ENCODE results near the gene ABHD15. TPM values are rescaled to one million over a fixed set of nuclear protein-coding genes. Genes with fewer than 3 reads are reported as not detected.

The ABHD15 gene
- total RNA-seq, 2 donors from 2014 or later, result 9.2 to 11.9 TPM

DNA sequence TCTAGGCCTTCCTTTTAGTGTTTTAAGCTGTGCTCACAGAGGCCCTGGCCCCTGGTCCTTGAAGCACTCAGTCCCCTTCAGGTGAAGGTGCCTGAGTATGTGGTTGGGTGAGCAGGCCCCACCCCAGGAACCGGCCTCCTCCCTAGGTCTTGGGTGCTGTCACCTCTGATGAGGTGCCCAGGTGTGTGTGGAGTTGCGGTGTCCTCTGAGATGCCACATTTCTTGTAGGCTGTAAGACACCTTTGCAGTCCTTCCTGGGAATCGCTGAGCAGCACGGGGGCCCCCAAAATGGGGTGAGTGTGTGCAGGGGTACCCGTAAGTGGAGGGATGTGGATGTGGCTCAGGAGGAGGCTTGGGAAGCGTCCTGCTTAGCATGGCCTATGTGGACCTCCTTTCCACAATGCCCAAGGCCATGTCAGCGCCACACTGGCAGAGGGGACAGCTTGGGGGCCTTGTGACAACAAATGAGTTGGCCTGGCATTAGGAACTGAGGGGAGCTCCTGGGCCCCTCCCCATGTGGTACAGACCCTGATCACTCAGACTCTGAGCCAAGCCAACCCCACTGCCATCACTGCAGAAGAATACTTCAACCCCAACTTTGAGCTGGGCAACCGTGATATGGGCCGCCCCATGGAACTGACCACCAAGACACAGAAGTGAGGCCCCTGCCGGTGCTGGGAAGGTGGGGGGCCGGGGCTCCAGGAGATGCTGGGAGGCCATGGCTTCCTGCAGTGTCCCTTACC, 44.7 kb upstream of the ABHD15 start:
- DNase-seq, result no peak
- no peaks in the 10 kb centered on the region for H3K9me3 ChIP-seq
- no peak overlapping the region for H3K27ac ChIP-seq
- no peak for ATAC-seq
- H3K4me3 ChIP-seq, result no peak overlapping the region
- no peak for TF ChIP-seq POLR2A (IDR thresholded peaks at IDR 0.05)
- TF ChIP-seq, protein P1, sequence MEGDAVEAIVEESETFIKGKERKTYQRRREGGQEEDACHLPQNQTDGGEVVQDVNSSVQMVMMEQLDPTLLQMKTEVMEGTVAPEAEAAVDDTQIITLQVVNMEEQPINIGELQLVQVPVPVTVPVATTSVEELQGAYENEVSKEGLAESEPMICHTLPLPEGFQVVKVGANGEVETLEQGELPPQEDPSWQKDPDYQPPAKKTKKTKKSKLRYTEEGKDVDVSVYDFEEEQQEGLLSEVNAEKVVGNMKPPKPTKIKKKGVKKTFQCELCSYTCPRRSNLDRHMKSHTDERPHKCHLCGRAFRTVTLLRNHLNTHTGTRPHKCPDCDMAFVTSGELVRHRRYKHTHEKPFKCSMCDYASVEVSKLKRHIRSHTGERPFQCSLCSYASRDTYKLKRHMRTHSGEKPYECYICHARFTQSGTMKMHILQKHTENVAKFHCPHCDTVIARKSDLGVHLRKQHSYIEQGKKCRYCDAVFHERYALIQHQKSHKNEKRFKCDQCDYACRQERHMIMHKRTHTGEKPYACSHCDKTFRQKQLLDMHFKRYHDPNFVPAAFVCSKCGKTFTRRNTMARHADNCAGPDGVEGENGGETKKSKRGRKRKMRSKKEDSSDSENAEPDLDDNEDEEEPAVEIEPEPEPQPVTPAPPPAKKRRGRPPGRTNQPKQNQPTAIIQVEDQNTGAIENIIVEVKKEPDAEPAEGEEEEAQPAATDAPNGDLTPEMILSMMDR (IDR thresholded peaks at IDR 0.05), result no peak
- H3K36me3 ChIP-seq (replicated peaks in 1 of 2; ENCODE audit: insufficient read depth in 1 of 2, low read depth in 2 of 2), result no peaks in the 10 kb centered on the region
- intact Hi-C loops (cut with DNase I), result no loop called here
- H3K27me3 ChIP-seq, result peaks cover 0 to 12% of the 10 kb centered on the region in 2 donors
- WGBS, 2 donors, result 91 to 100% methylated on average over 1 to 11 of the region's 11 CpGs
- H3K4me1 ChIP-seq, result peaks cover 37% of the 10 kb centered on the region

DNA sequence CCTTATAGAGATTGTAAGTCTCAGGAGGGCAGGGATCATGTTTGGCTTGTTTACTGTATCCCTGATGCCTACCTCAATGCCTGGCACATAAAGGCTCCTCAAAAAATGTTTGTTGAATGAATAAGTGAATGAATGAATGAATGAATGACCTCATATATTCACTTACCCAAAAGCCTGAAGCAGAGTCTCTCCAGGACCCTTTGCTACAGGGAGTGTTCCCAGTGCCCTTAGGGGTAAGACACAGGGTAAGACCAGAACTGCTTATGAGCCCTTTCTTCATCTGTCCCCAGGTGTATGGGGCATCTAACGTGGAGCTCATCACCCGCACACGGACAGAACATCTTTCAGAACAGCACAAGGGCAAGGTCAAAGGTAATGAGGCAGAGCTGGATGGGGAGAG, 43.6 kb upstream of the ABHD15 start:
- intact Hi-C loops (cut with DNase I), result no loop called here
- TF ChIP-seq, protein P1 (IDR thresholded peaks at IDR 0.05), result no peak
- no peak for TF ChIP-seq POLR2A (IDR thresholded peaks at IDR 0.05)
- Histone ChIP-seq H3K27me3 (peaks cover 0 to 10% of the 10 kb centered on the region in 2 donors), H3K4me3 (no peak overlapping the region), H3K4me1 (peaks cover 26% of the 10 kb centered on the region), H3K36me3 (replicated peaks in 1 of 2; ENCODE audit: insufficient read depth in 1 of 2, low read depth in 2 of 2) (no peaks in the 10 kb centered on the region), H3K9me3 (no peaks in the 10 kb centered on the region), H3K27ac (no peak overlapping the region)
- ATAC-seq (no peak), DNase-seq (no peak)
- 73 to 82% methylated on average over 3 of the region's 3 CpGs for WGBS, 2 donors

DNA sequence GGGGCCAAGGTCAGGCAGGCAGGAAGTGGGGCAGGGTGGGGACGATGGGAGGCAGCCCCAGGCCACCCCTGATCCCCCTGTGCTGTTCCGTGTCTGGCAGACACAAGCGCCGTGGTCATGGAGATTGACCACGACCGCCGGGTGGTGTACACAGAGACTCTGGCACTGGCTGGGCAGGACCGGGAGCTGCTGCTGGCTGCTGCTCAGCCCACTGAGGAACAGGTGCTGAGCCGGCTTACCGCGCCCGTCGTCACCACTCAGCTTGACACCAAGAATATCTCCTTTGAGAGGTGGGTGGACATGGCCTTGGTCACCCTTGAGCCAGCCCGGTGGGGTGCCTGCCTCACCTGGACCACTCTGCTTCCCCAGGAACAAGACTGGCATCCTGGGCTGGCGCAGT, 42.1 kb upstream of the ABHD15 start:
- no peaks in the 10 kb centered on the region for H3K36me3 ChIP-seq (replicated peaks in 1 of 2; ENCODE audit: insufficient read depth in 1 of 2, low read depth in 2 of 2)
- no peak for ATAC-seq
- intact Hi-C loops (cut with DNase I), result no loop called here
- no peak for DNase-seq
- H3K4me3 ChIP-seq, result no peak overlapping the region
- TF ChIP-seq POLR2A (IDR thresholded peaks at IDR 0.05), result no peak
- TF ChIP-seq, protein P1 (IDR thresholded peaks at IDR 0.05), result no peak
- WGBS, 2 donors, result 83 to 86% methylated on average over 1 to 10 of the region's 15 CpGs
- H3K4me1 ChIP-seq, result peaks cover 14% of the 10 kb centered on the region
- H3K9me3 ChIP-seq, result no peaks in the 10 kb centered on the region
- peaks cover 0 to 3% of the 10 kb centered on the region in 2 donors for H3K27me3 ChIP-seq
- H3K27ac ChIP-seq, result no peak overlapping the region

DNA sequence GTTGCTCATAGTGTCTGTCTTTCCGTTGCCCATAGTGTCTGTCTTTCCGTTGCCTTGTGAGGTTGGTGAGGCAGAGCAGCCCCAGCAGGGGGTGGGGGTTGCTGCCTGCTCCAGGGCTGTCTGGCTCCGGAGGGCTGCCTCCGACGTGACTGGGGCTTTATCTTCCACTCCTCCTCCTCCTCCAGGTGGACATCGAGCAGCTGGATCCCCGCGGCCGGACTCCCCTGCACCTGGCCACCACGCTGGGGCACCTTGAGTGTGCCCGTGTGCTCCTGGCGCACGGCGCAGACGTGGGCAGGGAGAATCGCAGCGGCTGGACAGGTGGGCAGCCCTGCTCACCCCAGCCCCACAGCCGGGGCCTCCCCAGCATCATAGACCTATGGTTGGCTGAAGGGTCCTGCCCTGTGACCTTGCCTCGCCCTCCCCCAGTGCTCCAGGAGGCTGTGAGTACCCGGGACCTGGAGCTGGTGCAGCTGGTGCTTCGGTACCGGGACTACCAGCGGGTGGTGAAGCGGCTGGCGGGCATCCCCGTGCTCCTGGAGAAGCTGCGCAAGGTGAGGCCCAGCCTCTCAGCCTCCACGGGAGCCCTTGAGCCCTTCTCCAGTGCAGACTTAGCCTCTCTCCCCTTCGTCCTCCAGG, 40.8 kb upstream of the ABHD15 start:
- 70 to 87% methylated on average over 4 to 29 of the region's 29 CpGs for WGBS, 2 donors
- no peak for ATAC-seq
- TF ChIP-seq, protein P1 (IDR thresholded peaks at IDR 0.05), result no peak
- no peak for TF ChIP-seq POLR2A (IDR thresholded peaks at IDR 0.05)
- intact Hi-C loops (cut with DNase I), result no loop called here
- Histone ChIP-seq H3K9me3 (no peaks in the 10 kb centered on the region), H3K4me1 (peaks cover under 1% of the 10 kb centered on the region), H3K27me3 (no peaks in the 10 kb centered on the region), H3K27ac (no peak overlapping the region), H3K36me3 (replicated peaks in 1 of 2; ENCODE audit: insufficient read depth in 1 of 2, low read depth in 2 of 2) (no peaks in the 10 kb centered on the region), H3K4me3 (no peak overlapping the region)
- no peak for DNase-seq
